NCI-H2107 treated with DMSO at 0.1 percent for 48 hours (cell line): Measurements from ENCODE around the gene TOP3B.

ENCODE experiments used
- DNase-seq: peaks from one replicate; lab custom pipeline; 2025; ENCODE audit not compliant: unreplicated experiment; lab: John Stamatoyannopoulos, UW

Gene TOP3B

GRCh38 chr22:21963286-21963685 is 19.3 kb downstream of the TOP3B start:
- no peak for DNase-seq

DNA sequence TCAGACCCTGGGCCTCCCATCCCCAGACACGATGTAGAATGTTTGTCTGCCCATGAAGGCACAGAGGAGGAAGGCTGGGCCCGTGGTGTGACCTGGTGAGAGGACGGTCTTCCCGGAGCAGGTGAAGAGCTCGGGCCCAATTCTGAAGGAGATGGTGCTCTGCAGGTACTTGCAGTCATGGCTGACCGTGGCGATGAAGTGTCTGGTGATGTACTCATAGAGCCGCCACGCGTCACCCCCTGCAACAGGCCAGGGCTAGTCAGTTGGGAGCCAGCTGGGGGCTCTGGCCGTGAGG is 20.0 kb downstream of the TOP3B start:
- DNase-seq = no peak

DNA sequence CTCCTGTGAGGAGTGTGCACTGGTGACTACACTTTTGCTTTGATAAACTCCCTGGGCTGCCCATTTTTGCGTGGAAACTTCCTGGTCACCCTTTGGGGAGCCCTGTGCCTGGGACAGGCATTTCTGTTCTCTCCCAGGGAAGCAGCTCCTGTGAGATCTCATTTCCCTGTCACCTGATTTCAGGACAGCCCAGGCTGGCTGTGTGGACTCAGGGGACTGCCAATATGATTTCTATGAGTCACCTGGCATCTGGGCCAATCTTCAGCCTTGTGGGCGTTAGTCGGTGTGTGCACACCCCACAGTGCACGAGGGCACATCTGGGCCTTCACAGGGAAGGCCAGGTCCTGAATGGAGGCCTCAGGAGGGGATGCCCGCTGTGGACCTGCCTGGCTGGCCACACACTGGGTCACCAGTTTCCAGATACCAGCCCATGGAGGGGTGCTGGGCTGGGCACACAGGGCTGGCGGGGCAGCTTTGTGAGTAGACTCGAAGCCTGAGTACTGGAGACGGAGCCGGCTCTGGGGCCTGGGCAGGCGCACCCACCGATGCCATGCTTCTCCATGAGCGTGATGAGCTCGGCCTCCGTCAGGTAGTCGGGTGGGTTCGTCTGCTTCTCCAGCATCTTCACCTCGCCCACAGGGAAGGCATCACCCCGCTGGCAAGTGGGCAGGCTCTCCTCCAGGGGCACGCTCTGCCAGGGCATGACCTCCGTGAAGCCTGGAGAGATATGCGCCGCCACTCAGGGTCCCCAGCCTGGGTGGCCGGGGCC is 20.5 kb downstream of the TOP3B start:
- no peak for DNase-seq

DNA sequence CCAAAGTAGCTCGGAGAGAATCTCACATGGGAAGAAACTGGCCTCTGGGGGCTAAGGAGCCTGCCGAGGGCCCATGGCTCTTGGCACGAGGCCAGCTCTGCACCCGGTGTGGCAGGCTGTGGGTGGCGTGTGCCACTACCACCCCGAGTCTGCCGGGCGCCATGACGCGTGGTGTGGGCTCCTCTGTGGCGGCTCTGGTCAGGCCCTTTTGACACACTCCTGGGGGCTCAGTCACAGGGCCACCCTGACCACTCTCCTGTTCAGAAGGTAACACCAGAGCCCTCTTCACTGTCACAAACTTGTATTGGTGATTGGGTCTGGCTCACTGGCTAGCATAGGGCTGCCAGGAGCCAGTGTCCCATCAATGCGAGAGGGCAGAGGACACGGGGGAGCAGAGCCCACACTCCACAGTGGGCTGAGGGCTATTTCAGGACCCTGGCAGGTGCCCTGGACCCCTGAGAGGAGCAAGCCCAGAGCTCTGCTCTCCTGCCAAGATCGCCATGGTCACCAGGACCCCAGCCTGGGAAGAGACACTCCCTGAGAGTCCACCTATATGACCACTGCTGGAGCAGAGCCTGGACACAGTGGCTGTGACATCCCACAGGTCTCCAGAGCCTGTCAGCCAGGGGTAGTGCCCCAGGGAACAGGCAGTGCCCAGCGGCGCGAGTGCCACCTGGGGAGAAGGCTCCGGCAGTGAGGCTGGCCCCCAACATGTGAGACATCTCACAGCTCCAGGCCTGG is 21.3 kb downstream of the TOP3B start:
- DNase-seq = no peak

GRCh38 chr22:21960200-21961126 is 22.1 kb downstream of the TOP3B start:
- no peak for DNase-seq

DNA sequence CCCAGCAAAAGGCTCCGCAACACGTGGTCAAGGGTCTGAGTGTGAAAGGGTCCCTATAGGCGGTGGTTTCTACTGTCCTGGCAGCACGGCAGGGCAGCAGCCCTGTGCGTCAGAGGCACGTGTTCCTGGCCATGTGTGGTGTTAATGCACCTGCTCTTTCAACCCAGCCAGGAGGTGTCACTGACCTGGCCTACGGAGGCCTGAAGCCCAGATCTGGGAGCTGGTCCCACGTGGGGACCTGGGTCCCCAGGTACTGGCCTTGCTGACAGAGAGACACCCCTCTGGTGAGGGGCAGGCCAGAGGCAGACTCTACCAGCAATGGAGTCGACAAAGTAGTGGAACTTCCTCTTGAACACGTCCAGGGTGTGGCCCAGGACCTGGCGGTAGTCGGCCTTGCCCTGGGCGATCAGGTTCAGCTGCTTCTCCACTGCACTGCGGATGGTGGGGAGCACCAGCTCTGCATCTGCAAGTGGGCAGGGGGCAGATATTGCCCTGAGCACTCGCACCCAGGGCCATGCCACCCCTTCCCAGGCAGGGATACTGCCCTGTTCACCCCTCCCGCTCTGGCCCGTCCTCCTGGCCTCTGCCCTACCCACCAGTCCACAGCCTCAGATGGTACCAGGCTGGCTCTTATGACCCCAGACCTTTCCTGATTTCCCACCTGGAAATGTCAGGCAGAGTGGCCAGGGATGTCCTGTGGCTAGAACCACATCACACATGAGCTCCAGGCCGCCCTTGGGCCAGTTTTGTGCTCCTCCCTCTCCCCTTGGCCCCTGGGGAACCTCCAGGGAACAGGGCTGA is 23.1 kb downstream of the TOP3B start:
- no peak for DNase-seq

DNA sequence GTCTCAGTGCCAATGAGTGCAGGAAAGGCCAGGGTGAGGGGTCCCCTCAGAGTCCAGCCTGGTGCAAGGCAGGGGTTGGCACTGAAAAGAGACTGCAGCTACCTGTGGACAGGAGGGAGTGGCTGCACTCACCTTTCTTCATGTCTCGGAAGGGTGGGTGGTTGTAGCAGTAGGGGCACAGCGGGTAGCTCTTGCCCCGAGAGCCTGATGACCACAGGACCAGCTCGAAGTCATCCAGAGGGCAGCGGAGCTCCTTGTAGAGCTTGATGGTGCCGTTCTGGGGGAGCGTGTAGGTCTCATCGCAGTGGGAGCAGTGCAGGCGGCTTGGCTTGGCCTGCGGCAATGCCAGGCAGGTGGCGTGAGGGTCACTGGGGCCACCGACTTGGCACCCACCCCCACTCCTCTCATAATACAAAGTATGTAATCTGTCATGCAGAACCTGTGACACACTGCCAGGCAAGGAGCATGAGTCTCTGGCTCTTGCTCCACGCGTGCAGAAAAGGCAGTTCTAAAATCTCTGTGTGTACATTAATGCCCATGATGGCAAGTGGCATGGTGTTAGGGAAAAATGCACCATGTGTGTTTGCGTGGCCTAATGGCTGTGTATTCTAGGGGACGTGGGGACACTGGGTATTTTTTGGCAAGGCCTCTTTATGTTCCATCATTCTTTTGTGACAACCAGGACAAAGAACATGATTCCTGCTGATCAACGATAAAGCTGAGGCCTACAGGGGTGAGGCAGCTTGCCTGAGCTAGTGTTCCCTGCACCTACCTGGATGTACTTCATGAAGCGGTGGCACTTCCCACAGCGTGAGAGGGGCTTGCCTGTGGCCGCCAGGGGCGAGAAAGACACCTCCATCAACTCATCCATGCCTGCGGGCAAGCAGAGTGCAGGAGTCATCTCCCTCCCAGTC is 24.0 kb downstream of the TOP3B start:
- DNase-seq = no peak

DNA sequence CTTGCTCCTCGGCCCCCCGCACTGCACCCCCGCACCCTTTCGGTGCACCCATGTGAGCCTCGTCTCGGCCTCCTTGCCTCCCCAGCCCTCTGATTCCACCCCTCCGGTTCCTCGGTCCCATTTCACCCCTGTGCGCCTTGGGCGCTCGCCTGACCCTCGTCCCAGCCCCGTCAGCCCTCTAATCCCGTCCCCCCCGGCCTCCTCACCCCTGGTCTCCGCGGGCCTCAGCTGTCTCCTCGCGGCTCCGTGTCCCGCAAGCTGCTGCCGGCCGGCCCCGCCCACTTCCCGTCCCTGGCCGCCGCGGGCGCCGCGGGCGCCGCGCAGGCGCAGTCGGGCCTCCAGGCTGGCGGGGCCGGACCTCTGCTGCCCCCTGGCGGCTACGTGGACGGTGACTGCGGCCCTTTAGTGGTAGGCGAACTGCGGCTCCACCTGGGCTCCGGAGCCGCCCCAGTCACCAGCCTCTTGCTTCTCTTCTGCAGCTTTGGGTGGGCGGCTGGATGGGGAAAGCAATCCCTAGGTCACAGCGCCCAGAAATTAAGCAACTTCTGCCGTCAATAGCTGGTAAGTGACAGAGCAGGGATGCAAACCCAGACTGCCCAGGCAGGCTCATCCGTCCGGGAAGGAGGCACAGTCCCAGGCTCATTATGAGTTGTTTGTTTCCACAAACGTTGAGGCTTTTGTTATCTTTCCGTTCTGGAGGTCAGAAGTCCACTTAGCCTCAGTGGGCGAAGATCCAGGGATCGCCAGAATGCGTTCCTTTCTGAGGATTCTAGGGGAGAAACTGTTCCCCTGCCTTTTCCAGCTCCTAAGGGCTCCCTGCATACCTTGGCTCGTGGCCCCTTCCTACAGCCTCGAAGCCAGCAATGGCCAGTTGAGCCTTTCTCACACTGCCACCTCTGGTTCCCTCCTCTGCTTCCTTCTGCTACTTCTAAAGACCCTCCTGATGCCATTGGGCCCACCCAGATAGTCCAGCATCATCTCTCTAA is 29.7 kb downstream of the TOP3B start, which contains the start of gene PPM1F:
TSS of gene PPM1F (minus strand) at position 263 of the 986 bp plus-strand sequence. CDS start 6,800 bp downstream, outside the sequence.
- DNase-seq = peak; percentile 36

GRCh38 chr22:21951931-21952465 is 30.6 kb downstream of the TOP3B start:
- DNase-seq = no peak

GRCh38 chr22:21951062-21951461 is 31.5 kb downstream of the TOP3B start:
- no peak for DNase-seq

DNA sequence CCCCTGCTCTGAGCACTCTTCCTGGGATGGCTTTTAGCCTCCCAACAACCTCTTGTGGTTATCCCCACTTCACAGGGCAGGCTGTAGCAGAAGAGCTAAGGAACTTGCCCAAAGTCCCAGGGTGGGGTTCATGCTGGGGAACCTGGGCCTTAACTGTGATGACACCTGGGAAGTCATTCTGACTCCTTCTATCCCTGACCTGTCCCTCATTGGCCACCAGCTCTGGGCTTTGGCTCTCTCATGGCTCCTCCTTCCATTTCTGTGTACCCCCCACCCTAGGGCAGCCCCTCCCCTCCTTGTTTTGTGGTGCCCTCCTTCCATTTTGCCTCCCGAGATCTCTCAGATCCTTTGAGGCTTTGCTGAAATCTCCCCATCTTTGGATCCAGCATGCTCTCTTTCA is 32.6 kb downstream of the TOP3B start:
- DNase-seq = no peak

- no peak for DNase-seq
These were observed 33.0 kb downstream of the TOP3B start for GRCh38 chr22:21949569-21949918.

DNA sequence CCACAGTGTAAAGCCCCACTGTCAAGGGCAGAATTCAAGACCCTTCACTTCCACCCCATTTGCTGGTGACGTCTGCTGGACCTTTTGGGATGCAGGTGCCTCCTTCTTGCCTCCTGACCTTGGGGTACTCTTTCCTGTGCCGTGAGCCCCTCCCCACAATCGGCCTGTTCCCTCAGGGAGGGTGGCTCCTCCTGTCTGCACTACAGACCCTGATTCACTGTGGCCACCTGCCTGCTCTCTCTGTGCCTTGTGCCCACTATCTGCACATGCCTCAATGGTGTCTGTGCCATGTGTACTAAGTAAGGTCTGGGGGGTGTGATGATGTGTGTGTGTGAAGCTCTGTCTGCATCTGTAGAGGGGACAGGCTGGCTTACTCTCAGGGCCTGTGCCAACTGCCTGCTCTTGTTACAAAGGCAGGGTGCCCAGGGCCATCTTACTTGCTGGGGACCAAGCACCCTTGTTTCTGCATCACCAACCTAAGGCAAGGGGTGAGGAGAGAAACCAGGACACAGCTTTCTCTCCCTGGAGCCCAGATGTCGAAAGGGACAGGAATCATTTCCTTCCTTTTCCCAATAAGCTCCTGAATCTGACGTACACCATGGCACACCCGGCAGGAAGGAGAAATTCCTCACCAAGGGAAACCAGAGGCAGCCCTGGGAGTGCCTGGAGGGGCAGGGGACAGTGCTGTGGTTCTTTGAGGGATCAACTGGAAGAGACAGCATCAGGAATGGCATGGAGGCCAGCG is 33.6 kb downstream of the TOP3B start:
- no peak for DNase-seq

DNA sequence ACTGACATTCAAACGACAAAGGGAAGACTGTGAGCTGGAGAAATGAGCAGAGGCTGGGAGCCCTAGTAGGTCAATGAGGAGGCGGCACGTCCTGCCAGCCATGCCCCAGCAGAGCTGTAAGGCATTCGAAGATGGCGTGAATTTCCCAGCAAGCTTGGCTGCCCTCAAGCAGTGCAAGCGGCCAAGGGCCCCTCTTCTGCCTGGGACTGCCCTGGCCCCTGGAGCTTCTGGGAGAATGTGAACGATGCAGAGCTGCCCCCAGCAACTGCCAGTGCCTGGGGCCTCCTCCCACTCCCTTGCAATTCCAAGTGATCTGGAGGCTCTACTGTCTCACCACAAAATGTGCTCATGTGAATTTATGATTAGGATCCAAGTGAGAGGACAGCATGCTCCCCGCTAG is 34.2 kb downstream of the TOP3B start:
- DNase-seq = no peak

- no peak for DNase-seq
These were observed 35.3 kb downstream of the TOP3B start for GRCh38 chr22:21947040-21948014.

DNA sequence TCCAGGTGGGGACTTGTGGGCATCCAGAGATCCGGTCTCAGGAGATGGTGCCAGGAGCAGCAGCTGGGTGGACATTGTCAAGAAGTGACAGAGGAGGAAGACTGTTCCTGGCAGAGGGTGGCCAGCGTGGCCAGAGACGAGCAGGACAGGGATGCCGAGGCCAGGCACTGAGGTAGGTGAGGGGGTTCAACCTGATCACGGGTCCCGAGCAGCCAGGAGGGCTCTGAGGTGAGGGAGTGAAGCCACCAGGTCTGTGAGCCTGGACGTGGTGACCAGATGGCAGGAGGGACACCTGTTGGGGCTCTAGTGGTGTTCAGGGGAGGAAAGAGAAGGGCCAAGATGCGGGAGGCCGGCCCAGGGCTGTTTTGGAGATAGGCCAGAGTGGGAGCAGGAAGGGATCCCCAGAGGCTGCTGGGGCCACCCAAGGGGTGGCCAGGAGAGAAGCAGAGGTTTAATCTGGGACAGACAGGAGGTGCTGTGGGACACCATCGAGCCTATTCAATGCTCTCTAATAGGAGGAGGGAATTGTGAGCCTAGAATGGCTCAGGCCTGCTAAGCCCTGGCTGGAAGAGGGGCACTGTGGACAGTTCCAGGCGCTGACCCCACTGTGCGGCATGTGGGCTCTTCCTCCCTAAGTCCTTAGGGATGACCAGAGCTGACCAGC is 36.2 kb downstream of the TOP3B start:
- no peak for DNase-seq
